ENCODE results near the gene LAMP1. TPM values are rescaled to one million over a fixed set of nuclear protein-coding genes. Genes with fewer than 3 reads are reported as not detected.

Gene LAMP1
- total and polyA plus RNA-seq, 2 donors from 2014 or later, result 210 to 256 TPM

DNA sequence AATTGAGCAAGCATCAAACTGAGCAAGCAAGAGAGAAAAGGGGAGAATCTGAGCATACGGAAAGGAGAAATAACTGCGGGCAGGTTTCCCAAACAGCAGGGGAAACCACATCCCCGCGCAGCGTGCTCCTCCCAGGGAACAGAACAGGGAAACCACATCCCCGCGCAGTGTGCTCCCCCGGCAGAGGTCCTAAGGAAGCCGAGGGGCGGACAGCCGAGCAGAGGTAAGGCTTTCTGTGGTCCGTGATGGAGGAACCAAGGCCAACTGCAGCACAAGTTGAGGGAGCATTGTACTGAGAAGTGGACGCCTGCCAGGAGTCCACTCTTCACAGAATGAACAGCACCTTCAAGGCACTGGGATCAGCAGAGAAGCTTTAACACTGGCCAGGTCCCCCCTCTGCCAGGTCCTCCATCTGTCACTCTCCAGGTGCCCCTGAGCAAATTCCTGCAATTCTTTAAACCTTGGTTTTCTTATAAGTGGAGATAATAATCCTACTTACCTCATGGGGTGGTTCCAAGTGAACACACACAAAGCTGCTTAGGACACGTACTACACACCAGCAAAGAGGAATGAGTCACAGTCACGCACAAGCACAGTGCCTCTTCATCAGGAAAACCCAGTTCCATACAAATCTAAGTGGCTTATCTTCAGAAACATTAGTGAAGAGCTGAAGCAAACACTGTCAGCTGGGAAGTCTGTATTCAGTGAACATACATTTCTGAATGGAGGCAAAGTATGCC is 23.0 kb upstream of the LAMP1 start:
- intact Hi-C loops (cut with DNase I), result no loop called here

GRCh38 chr13:113274721-113275120 is 22.3 kb upstream of the LAMP1 start:
- no peak overlapping the region for H3K4me3 ChIP-seq (ENCODE audit: low read length in 3 of 3)
- no peak overlapping the region for H3K9ac ChIP-seq (ENCODE audit: low read length in 3 of 3)
- no peak overlapping the region for H3K27ac ChIP-seq (ENCODE audit: low read depth in 2 of 2, low read length in 2 of 2)
- intact Hi-C loops (cut with DNase I), result no loop called here
- no peaks in the 10 kb centered on the region for H3K27me3 ChIP-seq (ENCODE audit: control insufficient read depth, insufficient read depth, low read length)
- TF ChIP-seq CTCF (IDR thresholded peaks at IDR 0.05; ENCODE audit: borderline replicate concordance, extremely low read depth, insufficient read depth), result no peak
- H3K4me1 ChIP-seq (ENCODE audit: control insufficient read depth in 2 of 3, insufficient read depth in 2 of 3, low read depth in 1 of 3, low read length in 3 of 3), result no peaks in the 10 kb centered on the region
- no peaks in the 10 kb centered on the region for H3K36me3 ChIP-seq (ENCODE audit: control insufficient read depth in 2 of 3, insufficient read depth in 3 of 3, low read length in 3 of 3)
- DNase-seq (no peak), FAIRE-seq (no peak)
- H3K9me3 ChIP-seq (ENCODE audit: control insufficient read depth in 2 of 3, insufficient read depth in 1 of 3, low read length in 3 of 3), result no peaks in the 10 kb centered on the region

More for the DNA sequence above, 23.0 kb upstream of the LAMP1 start:
- DNase-seq, result peak in 1 of 5 donors; percentile 3
- Histone ChIP-seq H3K36me3 (ENCODE audit: control insufficient read depth in 2 of 3, insufficient read depth in 3 of 3, low read length in 3 of 3) (no peaks in the 10 kb centered on the region), H3K27ac (ENCODE audit: low read depth in 2 of 2, low read length in 2 of 2) (no peak overlapping the region), H3K9me3 (ENCODE audit: control insufficient read depth in 2 of 3, insufficient read depth in 1 of 3, low read length in 3 of 3) (no peaks in the 10 kb centered on the region), H3K27me3 (ENCODE audit: control insufficient read depth, insufficient read depth, low read length) (no peaks in the 10 kb centered on the region), H3K9ac (ENCODE audit: low read length in 3 of 3) (no peak overlapping the region), H3K4me3 (ENCODE audit: low read length in 3 of 3) (no peak overlapping the region), H3K4me1 (ENCODE audit: control insufficient read depth in 2 of 3, insufficient read depth in 2 of 3, low read depth in 1 of 3, low read length in 3 of 3) (no peaks in the 10 kb centered on the region)
- no peak for FAIRE-seq
- no peak for TF ChIP-seq CTCF (IDR thresholded peaks at IDR 0.05; ENCODE audit: borderline replicate concordance, extremely low read depth, insufficient read depth)

GRCh38 chr13:113275387-113275786 is 21.7 kb upstream of the LAMP1 start:
- no peak overlapping the region for H3K4me3 ChIP-seq (ENCODE audit: low read length in 3 of 3)
- peak; percentile 13 for FAIRE-seq
- peak in 3 of 5 donors; percentile 41 to 68 (median 58) for DNase-seq
- intact Hi-C loops (cut with DNase I), result no loop called here
- no peaks in the 10 kb centered on the region for H3K4me1 ChIP-seq (ENCODE audit: control insufficient read depth in 2 of 3, insufficient read depth in 2 of 3, low read depth in 1 of 3, low read length in 3 of 3)
- no peak overlapping the region for H3K9ac ChIP-seq (ENCODE audit: low read length in 3 of 3)
- H3K36me3 ChIP-seq (ENCODE audit: control insufficient read depth in 2 of 3, insufficient read depth in 3 of 3, low read length in 3 of 3), result no peaks in the 10 kb centered on the region
- no peak overlapping the region for H3K27ac ChIP-seq (ENCODE audit: low read depth in 2 of 2, low read length in 2 of 2)
- H3K9me3 ChIP-seq (ENCODE audit: control insufficient read depth in 2 of 3, insufficient read depth in 1 of 3, low read length in 3 of 3), result no peaks in the 10 kb centered on the region
- no peaks in the 10 kb centered on the region for H3K27me3 ChIP-seq (ENCODE audit: control insufficient read depth, insufficient read depth, low read length)
- TF ChIP-seq CTCF (IDR thresholded peaks at IDR 0.05; ENCODE audit: borderline replicate concordance, extremely low read depth, insufficient read depth), result peak; percentile 65
